Measurements from ENCODE around the gene HCFC1R1.

DNA sequence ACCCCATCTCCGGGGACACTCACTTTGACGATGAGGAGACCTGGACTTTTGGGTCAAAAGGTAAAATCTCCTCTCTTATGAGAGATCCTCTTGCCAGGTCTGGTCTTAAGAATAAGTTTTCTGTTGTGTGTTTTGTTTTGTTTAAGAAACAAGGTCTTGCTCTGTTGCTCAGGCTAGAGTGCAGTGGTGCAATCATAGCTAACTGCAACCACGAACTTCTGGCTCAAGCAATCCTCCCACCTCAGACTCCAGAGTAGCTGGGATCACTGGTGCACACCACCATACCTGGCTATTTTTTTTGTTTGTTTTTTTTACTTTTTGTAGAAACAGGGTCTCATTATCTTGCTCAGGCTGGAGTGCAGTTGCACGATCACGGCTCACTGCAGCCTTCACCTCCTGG lies 26.7 kb upstream of the HCFC1R1 start:
- TF ChIP-seq, protein P1, sequence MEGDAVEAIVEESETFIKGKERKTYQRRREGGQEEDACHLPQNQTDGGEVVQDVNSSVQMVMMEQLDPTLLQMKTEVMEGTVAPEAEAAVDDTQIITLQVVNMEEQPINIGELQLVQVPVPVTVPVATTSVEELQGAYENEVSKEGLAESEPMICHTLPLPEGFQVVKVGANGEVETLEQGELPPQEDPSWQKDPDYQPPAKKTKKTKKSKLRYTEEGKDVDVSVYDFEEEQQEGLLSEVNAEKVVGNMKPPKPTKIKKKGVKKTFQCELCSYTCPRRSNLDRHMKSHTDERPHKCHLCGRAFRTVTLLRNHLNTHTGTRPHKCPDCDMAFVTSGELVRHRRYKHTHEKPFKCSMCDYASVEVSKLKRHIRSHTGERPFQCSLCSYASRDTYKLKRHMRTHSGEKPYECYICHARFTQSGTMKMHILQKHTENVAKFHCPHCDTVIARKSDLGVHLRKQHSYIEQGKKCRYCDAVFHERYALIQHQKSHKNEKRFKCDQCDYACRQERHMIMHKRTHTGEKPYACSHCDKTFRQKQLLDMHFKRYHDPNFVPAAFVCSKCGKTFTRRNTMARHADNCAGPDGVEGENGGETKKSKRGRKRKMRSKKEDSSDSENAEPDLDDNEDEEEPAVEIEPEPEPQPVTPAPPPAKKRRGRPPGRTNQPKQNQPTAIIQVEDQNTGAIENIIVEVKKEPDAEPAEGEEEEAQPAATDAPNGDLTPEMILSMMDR (IDR thresholded peaks at IDR 0.05), result no peak
- TF ChIP-seq POLR2A (IDR thresholded peaks at IDR 0.05), result no peak
